Erythroblast (primary cell): ENCODE data around the gene FAM133A.

Source experiments
- GATA1 ChIP-seq: IDR thresholded peaks from 2 replicates; pipeline ENCODE4 v1.6.1; 2011; ENCODE audit warnings: low read depth, mild to moderate bottlenecking, control low read depth, low read length, moderate library complexity
- POLR2A ChIP-seq: IDR thresholded peaks from 2 replicates; pipeline ENCODE4 v1.6.1; 2011; ENCODE audit warnings: mild to moderate bottlenecking, low read length

- TF ChIP-seq POLR2A (no peak), GATA1 (no peak)
Observed at GRCh38 chrX:93695981-93696380, 22.0 kb downstream of the FAM133A start.
